Measurements from ENCODE around the gene STOML2. TPM values are rescaled to one million over a fixed set of nuclear protein-coding genes. Genes with fewer than 3 reads are reported as not detected.

Gene STOML2
- total RNA-seq, 1 experiment from 2014 or later, result 209 TPM

DNA sequence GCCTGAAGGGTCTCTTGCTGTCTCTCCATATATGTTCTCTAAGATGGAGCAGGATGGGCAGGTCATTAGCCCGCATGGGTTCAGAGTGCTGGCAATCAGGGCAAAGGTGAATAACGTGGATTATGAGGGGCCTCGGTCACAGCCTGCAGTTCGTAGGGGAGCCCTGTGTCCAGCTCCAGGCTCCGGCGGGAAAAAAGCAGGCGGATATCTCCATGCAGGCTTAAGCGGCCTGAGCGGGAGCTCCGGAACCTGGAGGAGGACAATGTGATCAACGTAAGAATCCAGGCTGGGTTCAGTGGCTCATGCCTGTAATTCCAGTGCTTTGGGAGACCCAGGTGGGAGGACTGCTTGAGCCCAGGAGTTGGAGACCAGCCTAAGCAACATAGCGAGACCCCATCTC is 2.2 kb upstream of the STOML2 start:
- H3K4me1 Mint-ChIP-seq (ENCODE audit: insufficient read depth, unreplicated experiment), result peaks cover 28% of the 10 kb centered on the region
- H3K27me3 Mint-ChIP-seq (ENCODE audit: insufficient read depth, unreplicated experiment), result no peaks in the 10 kb centered on the region
- H3K9me3 Mint-ChIP-seq (ENCODE audit: unreplicated experiment), result no peaks in the 10 kb centered on the region
- intact Hi-C loops (cut with micrococcal nuclease), result no loop called here
- TF ChIP-seq, protein P1, sequence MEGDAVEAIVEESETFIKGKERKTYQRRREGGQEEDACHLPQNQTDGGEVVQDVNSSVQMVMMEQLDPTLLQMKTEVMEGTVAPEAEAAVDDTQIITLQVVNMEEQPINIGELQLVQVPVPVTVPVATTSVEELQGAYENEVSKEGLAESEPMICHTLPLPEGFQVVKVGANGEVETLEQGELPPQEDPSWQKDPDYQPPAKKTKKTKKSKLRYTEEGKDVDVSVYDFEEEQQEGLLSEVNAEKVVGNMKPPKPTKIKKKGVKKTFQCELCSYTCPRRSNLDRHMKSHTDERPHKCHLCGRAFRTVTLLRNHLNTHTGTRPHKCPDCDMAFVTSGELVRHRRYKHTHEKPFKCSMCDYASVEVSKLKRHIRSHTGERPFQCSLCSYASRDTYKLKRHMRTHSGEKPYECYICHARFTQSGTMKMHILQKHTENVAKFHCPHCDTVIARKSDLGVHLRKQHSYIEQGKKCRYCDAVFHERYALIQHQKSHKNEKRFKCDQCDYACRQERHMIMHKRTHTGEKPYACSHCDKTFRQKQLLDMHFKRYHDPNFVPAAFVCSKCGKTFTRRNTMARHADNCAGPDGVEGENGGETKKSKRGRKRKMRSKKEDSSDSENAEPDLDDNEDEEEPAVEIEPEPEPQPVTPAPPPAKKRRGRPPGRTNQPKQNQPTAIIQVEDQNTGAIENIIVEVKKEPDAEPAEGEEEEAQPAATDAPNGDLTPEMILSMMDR (IDR thresholded peaks at IDR 0.05; ENCODE audit: unreplicated experiment), result no peak
- H3K36me3 Mint-ChIP-seq (ENCODE audit: insufficient read depth, unreplicated experiment), result peaks cover 64% of the 10 kb centered on the region
- ChIA-PET CTCF (interaction anchor here (0.7 to 3.6 kb wide), 2 partner anchors 9 to 513 kb away, joined by 3 to 21 read pairs; partner anchors contain the start of gene PIGO), POLR2A (interaction anchor here (1.2 to 8.0 kb wide), 4 partner anchors 8 to 33 kb away, joined by 3 to 97 read pairs (median 9); partner anchors contain the start of genes ATOSB, FANCG, PIGO and VCP)
- no peak overlapping the region for H3K27ac Mint-ChIP-seq (ENCODE audit: low read depth, unreplicated experiment)
- H3K4me3 Mint-ChIP-seq (ENCODE audit: unreplicated experiment), result no peak overlapping the region
- BruUV-seq (replicated peaks), result no TSS peak
- no peak for DNase-seq (ENCODE audit: unreplicated experiment)

DNA sequence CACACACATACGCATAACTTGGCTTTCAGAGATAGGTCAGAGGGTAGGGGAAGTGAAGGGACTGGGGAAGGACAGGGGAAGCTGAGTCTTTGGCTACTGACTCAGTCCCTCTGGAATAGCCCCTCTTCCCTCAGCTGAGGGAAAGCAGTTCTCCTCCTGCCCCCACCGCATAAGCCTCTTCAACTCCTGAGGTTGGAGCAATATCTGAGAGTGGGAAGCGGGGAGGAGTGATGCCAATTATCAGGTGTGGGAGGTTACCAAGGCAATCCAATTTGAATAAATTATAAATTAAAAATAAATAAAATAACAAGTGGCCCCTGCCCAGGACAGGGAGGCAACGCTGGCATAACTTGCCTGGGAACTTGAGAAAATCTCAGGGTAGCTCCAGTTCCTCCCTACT is 1.7 kb upstream of the STOML2 start:
- TF ChIP-seq, protein P1 (IDR thresholded peaks at IDR 0.05; ENCODE audit: unreplicated experiment), result no peak
- Mint-ChIP-seq H3K9me3 (ENCODE audit: unreplicated experiment) (no peaks in the 10 kb centered on the region), H3K36me3 (ENCODE audit: insufficient read depth, unreplicated experiment) (peaks cover 70% of the 10 kb centered on the region), H3K4me3 (ENCODE audit: unreplicated experiment) (no peak overlapping the region), H3K27me3 (ENCODE audit: insufficient read depth, unreplicated experiment) (no peaks in the 10 kb centered on the region), H3K4me1 (ENCODE audit: insufficient read depth, unreplicated experiment) (peaks cover 23% of the 10 kb centered on the region), H3K27ac (ENCODE audit: low read depth, unreplicated experiment) (peak overlapping the region; percentile 99)
- no peak for DNase-seq (ENCODE audit: unreplicated experiment)
- ChIA-PET CTCF (interaction anchor here (0.7 to 3.6 kb wide), 3 partner anchors 9 to 512 kb away, joined by 3 to 21 read pairs (median 4); partner anchors contain the start of gene PIGO), POLR2A (interaction anchor here (0.6 to 8.0 kb wide), 4 partner anchors 9 to 32 kb away, joined by 3 to 97 read pairs (median 9); partner anchors contain the start of genes ATOSB, FANCG and VCP)
- intact Hi-C loops (cut with micrococcal nuclease), result no loop called here
- no TSS peak for BruUV-seq (replicated peaks)

DNA sequence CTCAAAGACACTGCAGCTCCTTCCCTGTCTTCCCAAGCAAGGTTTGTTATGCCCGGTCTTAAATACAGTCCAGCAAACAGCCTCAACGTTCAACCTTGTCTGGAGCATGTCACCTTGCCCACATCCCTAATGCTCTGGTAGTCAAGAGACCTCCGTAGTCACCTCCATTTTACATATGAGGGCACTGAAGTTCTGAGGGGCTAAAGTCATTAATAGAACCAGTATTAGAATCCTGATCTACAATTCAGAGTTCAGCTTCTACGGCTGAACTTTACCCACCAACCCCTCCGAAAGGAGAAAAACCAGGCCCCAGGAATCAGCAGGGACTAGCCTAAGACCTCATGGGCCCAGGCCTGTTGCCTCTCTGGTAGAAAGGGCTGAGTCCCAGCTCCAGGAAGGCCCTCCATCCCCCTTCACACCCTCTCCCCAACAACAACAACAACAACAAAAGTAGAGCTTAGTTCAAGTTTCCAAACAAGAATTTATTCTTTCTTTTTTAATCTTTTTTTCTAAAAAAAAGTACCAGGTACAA is 795 bp upstream of the STOML2 start:
- ChIA-PET CTCF (interaction anchor here (0.6 to 3.6 kb wide), 7 partner anchors 8 to 700 kb away, joined by 3 to 21 read pairs (median 4); partner anchors contain the start of gene PIGO), POLR2A (interaction anchor here (0.6 to 8.0 kb wide), 12 partner anchors 10 to 646 kb away, joined by 3 to 97 read pairs (median 4); partner anchors contain the start of genes ATOSB, CCDC107, FANCG and RMRP)
- peaks cover 19% of the 10 kb centered on the region for H3K4me1 Mint-ChIP-seq (ENCODE audit: insufficient read depth, unreplicated experiment)
- peak overlapping the region; percentile 99 for H3K27ac Mint-ChIP-seq (ENCODE audit: low read depth, unreplicated experiment)
- intact Hi-C loops (cut with micrococcal nuclease), result loop anchor here (1.0 kb wide), 1 partner anchor 111 kb away; no protein-coding TSS in a partner anchor
- TF ChIP-seq, protein P1 (IDR thresholded peaks at IDR 0.05; ENCODE audit: unreplicated experiment), result no peak
- H3K9me3 Mint-ChIP-seq (ENCODE audit: unreplicated experiment), result no peaks in the 10 kb centered on the region
- BruUV-seq (replicated peaks), result TSS peak; percentile 82
- no peak for DNase-seq (ENCODE audit: unreplicated experiment)
- H3K36me3 Mint-ChIP-seq (ENCODE audit: insufficient read depth, unreplicated experiment), result peaks cover 72% of the 10 kb centered on the region
- H3K4me3 Mint-ChIP-seq (ENCODE audit: unreplicated experiment), result peak overlapping the region; percentile 99
- H3K27me3 Mint-ChIP-seq (ENCODE audit: insufficient read depth, unreplicated experiment), result no peaks in the 10 kb centered on the region

DNA sequence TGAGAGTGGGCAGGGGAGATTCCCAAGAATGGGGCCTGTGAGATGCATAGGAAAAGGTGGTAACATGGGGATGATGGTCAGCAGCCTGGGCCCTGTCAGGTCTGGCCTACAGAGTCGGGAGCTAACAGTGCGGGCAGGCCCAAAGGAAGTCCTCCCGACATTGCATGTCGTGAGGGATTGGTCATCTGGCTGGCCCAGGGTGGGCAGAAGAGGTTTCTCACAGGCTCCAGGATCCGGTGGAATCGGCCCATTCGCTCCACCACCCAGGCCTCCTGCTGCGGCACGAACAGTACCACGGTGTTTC is 514 bp downstream of the STOML2 start:
- peak overlapping the region; percentile 99 for H3K27ac Mint-ChIP-seq (ENCODE audit: low read depth, unreplicated experiment)
- intact Hi-C loops (cut with micrococcal nuclease), result no loop called here
- H3K36me3 Mint-ChIP-seq (ENCODE audit: insufficient read depth, unreplicated experiment), result peaks cover 63% of the 10 kb centered on the region
- peak overlapping the region; percentile 99 for H3K4me3 Mint-ChIP-seq (ENCODE audit: unreplicated experiment)
- ChIA-PET CTCF (interaction anchor here (0.6 to 0.9 kb wide), 3 partner anchors 203 to 374 kb away, joined by 3 to 4 read pairs (median 4); no protein-coding TSS in a partner anchor), POLR2A (interaction anchor here (0.6 to 8.0 kb wide), 10 partner anchors 10 to 456 kb away, joined by 3 to 97 read pairs (median 4); partner anchors contain the start of genes ATOSB, FANCG, GALT and RUSC2)
- TF ChIP-seq, protein P1 (IDR thresholded peaks at IDR 0.05; ENCODE audit: unreplicated experiment), result no peak
- H3K27me3 Mint-ChIP-seq (ENCODE audit: insufficient read depth, unreplicated experiment), result no peaks in the 10 kb centered on the region
- H3K9me3 Mint-ChIP-seq (ENCODE audit: unreplicated experiment), result no peaks in the 10 kb centered on the region
- no peak for DNase-seq (ENCODE audit: unreplicated experiment)
- peaks cover 19% of the 10 kb centered on the region for H3K4me1 Mint-ChIP-seq (ENCODE audit: insufficient read depth, unreplicated experiment)
- no TSS peak for BruUV-seq (replicated peaks)
